ENCODE data around the gene SLC4A7.
"Not testable (repeated sequence)": the region's sequence is repeated elsewhere in the genome, so short reads cannot be mapped to it uniquely, and the experiment has no call there.

Gene SLC4A7

DNA sequence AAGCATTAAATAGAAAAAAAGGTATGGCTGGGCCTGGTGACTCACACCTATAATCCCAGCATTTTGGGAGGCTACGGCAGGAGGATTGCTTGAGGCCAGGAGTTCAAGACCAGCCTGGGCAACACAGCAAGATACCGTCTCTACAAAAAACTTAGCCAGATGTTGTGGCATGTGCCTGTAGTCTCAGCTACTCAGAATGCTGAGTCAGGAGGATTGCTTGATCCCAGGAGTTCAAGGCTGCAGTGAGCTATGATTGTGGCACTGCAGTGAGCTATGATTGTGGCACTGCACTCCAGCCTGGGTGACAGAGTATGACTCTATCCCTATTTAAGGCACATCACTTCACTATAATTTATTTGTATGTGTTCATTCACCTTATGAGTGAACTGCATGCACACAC is 54.3 kb downstream of the SLC4A7 start:
- TF ChIP-seq, protein P1, sequence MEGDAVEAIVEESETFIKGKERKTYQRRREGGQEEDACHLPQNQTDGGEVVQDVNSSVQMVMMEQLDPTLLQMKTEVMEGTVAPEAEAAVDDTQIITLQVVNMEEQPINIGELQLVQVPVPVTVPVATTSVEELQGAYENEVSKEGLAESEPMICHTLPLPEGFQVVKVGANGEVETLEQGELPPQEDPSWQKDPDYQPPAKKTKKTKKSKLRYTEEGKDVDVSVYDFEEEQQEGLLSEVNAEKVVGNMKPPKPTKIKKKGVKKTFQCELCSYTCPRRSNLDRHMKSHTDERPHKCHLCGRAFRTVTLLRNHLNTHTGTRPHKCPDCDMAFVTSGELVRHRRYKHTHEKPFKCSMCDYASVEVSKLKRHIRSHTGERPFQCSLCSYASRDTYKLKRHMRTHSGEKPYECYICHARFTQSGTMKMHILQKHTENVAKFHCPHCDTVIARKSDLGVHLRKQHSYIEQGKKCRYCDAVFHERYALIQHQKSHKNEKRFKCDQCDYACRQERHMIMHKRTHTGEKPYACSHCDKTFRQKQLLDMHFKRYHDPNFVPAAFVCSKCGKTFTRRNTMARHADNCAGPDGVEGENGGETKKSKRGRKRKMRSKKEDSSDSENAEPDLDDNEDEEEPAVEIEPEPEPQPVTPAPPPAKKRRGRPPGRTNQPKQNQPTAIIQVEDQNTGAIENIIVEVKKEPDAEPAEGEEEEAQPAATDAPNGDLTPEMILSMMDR (IDR thresholded peaks at IDR 0.05; ENCODE audit: low read depth, low read length, missing control alignments), result no peak
- DNase-seq (ENCODE audit: low read depth), result no peak
- no peak overlapping the region for H3K4me3 ChIP-seq (ENCODE audit: low read depth, low read length)

DNA sequence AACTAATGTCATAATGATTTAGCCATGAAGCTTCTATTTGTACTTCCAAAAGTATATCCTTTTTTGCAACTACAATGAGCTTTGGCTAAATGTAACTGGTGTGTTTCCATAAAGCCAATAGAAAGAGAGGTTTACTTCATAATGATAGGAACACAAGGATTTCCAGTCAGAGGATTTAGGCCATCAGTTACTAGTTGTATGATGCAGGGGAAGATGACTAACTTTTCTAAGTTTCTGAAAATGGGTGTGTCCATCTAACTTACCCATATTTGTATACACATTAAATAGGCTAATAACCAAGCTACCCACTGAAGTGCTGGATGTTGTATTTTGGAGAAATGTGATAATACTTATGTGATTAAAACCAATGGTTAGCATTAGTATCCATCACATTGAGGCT is 55.7 kb downstream of the SLC4A7 start:
- TF ChIP-seq, protein P1 (IDR thresholded peaks at IDR 0.05; ENCODE audit: low read depth, low read length, missing control alignments), result no peak
- H3K4me3 ChIP-seq (ENCODE audit: low read depth, low read length), result no peak overlapping the region
- no peak for DNase-seq (ENCODE audit: low read depth)

DNA sequence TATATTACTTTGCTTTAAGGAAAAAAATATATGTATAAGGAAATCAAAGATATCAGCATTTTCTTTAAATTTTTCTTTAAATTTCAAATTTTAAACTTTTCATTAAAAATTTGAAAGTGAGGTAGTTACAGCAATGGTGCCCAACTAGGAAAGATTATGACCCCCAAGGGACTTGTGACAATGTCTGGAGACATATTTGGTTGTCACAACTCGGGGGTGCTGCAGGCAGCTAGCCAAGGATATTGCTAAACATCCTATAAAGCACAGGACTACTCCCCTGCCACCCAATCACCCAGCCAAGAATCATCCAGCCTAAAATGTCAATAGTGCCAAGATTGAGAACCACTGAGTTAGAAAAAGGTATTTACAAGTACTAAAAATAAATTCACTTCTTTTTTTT is 57.3 kb downstream of the SLC4A7 start:
- no peak for DNase-seq (ENCODE audit: low read depth)
- TF ChIP-seq, protein P1 (IDR thresholded peaks at IDR 0.05; ENCODE audit: low read depth, low read length, missing control alignments), result no peak
- no peak overlapping the region for H3K4me3 ChIP-seq (ENCODE audit: low read depth, low read length)

DNA sequence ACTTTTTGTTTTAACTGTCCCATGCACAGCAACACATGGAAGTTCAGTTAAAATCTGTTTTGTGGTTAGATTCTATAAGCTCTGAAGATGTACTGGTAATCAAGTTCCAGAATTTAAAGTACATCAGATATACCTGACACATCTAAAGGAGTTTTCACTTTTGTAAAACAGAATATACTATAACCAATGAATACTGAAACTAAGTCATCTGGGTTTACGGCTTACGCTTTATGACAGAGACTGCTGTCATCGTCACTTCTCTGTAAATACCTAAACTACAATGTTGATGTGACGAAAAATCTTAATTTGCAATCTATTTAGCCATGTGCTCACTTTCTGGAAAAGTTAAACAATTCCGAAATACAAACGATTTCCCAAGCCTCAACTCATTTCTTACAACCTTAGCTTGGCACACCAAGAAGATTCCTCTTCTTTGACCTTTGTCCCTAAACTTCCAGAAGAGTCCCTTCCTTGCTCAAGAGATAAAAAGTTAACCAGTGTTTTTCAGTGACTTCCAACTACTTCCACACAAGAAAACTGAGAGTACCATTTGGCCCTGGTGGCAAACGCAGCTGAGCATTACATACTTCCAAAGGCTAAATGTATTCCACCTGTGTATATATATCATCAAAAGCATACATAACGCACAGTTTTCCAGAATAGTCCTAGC is 58.2 kb downstream of the SLC4A7 start:
- TF ChIP-seq, protein P1 (IDR thresholded peaks at IDR 0.05; ENCODE audit: low read depth, low read length, missing control alignments), result no peak
- no peak overlapping the region for H3K4me3 ChIP-seq (ENCODE audit: low read depth, low read length)

DNA sequence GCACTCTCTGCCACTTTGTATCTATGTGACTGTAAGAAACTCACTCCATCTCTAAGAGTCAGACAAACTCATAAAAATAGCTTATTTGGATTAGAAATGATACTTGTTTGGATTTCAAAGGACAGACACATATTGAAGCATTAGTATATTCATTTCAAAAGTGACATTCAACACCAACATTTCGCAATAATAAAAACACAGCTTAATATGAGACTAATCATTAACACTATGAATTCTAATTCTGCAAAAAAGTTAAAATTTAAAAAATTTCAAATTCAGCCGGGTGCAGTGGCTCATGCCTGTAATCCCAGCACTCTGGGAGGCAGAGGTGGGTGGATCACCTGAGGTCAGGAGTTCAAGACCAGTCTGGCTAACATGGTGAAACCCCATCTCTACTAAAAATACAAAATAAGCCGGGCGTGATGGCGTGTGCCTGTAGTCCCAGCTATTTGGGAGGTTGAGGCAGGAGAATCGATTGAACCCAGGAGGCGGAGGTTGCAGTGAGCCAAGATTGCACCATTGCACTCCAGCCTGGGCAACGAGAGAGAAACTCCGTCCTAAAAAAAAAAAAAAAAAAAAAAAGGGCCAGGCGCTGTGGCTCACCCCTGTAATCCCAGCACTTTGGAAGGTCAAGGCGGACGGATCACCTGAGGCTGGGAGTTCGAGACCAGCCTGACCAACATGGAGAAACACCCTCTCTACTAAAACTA is 59.2 kb downstream of the SLC4A7 start:
- not testable (repeated sequence) for DNase-seq (ENCODE audit: low read depth); H3K4me3 ChIP-seq (ENCODE audit: low read depth, low read length)

More for the DNA sequence above, 58.2 kb downstream of the SLC4A7 start:
- DNase-seq (ENCODE audit: low read depth), result no peak

DNA sequence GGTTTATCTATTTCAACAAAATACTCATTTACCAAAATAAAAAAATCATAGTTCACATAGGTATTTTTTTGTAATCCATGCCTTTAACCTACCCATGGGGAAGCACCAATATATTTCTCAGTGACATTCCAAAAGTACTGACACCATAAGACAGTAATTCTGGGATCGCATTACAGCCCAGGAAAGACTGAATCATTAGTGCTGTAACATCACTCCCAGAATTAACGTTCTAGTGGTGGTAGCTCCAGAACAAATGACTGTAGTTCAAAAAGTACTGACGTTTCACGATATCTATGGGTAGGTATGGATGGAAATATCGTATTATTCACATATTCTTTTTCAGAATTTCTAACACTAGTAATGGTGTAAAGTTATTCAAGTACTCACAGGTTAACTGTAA is 60.7 kb downstream of the SLC4A7 start:
- no peak overlapping the region for H3K4me3 ChIP-seq (ENCODE audit: low read depth, low read length)
- no peak for DNase-seq (ENCODE audit: low read depth)
- TF ChIP-seq, protein P1 (IDR thresholded peaks at IDR 0.05; ENCODE audit: low read depth, low read length, missing control alignments), result no peak

DNA sequence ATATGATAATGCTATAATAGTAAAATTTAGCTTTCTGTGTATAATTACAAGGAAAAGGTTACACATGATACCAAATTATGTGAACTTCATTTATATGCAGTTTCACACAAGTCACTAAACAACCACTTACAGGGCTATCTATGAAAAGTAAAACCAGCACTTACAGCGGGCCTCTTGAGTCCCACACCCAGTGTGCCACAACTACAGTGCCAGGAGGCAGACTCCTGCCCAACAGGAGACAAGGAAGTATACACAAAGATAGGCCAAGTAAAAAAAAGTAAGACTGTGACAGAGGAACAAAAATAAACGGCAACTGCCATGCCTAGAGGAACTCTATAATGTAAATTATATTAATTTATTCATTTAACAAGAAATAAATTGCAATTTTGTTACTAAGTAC is 61.6 kb downstream of the SLC4A7 start:
- TF ChIP-seq, protein P1 (IDR thresholded peaks at IDR 0.05; ENCODE audit: low read depth, low read length, missing control alignments), result no peak
- no peak for DNase-seq (ENCODE audit: low read depth)
- H3K4me3 ChIP-seq (ENCODE audit: low read depth, low read length), result no peak overlapping the region
